H1 (cell line): ENCODE measurements around the gene LPGAT1.

Experiments used
- POLR2AphosphoS5 ChIP-seq: IDR thresholded peaks from 2 replicates; pipeline ENCODE4 v1.6.1; 2011; ENCODE audit warnings: low read depth, low read length
- RAD21 ChIP-seq, 2 experiments: IDR thresholded peaks in 1 of 2; conservative IDR thresholded peaks in 1 of 2; 2 replicates each; pipeline ENCODE4 v1.6.1; 2011; ENCODE audit warnings: low read depth in 2 of 2, low read length in 2 of 2, improper control_type of control experiment in 1 of 2, inconsistent platforms in 1 of 2, mild to moderate bottlenecking in 1 of 2, moderate library complexity in 1 of 2
- SIN3A ChIP-seq, 2 experiments: IDR thresholded peaks in 1 of 2; conservative IDR thresholded peaks in 1 of 2; 2 replicates each; pipeline ENCODE4 v1.6.1; 2011 to 2012; ENCODE audit warnings: low read length in 2 of 2, improper control_type of control experiment in 1 of 2, low read depth in 1 of 2, mild to moderate bottlenecking in 1 of 2
- ZNF274 ChIP-seq: IDR thresholded peaks from 2 replicates; pipeline ENCODE4 v1.7.0; 2012; ENCODE audit warnings: low read length, borderline replicate concordance; ENCODE audit errors: extremely low read depth
- TF ChIP-seq, protein P1 (sequence below), 3 experiments: IDR thresholded peaks; 1 replicate in 2 of 3; 2 replicates in 1 of 3; pipeline versions ENCODE4 v1.5.1 to v1.6.1; 2011; ENCODE audit warnings: low read length in 3 of 3, mild to moderate bottlenecking in 3 of 3, inconsistent platforms in 2 of 3, low read depth in 1 of 3, moderate library complexity in 1 of 3; ENCODE audit not compliant: insufficient read depth in 1 of 3; ENCODE audit errors: control extremely low read depth in 1 of 3

DNA sequence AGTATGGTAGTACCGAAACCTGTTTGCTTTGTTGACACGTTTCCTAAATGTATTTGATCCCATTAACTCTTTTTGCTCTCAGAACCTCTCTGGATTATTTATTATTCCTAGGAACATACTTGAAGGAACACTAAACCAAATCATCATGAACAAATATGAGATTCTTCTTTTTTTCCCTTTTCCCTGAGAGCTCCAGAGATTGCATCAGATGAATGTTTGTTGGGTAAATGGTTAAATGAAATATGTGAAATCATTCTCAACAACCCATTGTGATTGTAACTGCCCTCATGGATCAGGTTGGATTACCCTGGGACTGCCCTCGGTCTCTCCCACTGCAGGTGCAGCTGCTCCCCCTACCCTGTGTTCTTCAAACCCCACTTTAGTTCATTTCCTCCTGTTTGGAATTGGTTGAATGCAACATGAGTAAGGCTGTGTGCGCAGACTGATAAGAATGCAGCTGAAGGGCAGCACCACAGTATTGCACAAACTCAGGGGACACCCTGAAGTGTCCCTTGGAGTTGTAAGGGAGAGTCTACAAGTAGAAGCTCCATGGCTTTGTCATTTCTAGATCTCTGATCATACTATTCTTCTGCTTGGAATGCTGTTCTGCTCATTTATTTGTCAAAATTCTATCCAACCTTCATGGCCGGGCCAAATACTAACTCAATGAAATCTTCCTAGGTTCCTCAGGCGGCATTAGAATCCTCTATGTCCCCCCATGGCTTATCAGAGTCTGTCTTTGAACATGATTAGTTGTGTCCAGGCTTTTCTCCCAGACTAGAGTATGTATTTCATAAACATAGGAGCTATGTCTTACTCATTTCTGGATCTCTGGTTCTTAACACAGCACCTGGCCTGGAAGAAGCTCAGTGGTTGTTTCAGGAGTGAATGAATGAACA lies 108.0 kb downstream of the LPGAT1 start:
- TF ChIP-seq POLR2AphosphoS5 (no peak), RAD21 (IDR thresholded peaks at IDR 0.05 in 1 of 2, conservative IDR thresholded peaks at IDR 0.05 in 1 of 2; ENCODE audit: low read depth in 2 of 2, low read length in 2 of 2) (no peak), SIN3A (conservative IDR thresholded peaks at IDR 0.05 in 1 of 2, IDR thresholded peaks at IDR 0.05 in 1 of 2; ENCODE audit: low read depth in 1 of 2, low read length in 2 of 2) (no peak), ZNF274 (no peak)
- TF ChIP-seq, protein P1, sequence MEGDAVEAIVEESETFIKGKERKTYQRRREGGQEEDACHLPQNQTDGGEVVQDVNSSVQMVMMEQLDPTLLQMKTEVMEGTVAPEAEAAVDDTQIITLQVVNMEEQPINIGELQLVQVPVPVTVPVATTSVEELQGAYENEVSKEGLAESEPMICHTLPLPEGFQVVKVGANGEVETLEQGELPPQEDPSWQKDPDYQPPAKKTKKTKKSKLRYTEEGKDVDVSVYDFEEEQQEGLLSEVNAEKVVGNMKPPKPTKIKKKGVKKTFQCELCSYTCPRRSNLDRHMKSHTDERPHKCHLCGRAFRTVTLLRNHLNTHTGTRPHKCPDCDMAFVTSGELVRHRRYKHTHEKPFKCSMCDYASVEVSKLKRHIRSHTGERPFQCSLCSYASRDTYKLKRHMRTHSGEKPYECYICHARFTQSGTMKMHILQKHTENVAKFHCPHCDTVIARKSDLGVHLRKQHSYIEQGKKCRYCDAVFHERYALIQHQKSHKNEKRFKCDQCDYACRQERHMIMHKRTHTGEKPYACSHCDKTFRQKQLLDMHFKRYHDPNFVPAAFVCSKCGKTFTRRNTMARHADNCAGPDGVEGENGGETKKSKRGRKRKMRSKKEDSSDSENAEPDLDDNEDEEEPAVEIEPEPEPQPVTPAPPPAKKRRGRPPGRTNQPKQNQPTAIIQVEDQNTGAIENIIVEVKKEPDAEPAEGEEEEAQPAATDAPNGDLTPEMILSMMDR (IDR thresholded peaks at IDR 0.05; ENCODE audit: control extremely low read depth in 1 of 3, insufficient read depth in 1 of 3, low read depth in 1 of 3, low read length in 3 of 3): no peak
